MM.1S (cell line): ENCODE data around the gene EFR3B.

Experiments used
- CTCF ChIP-seq: fragments of 300-600 bp; sonication (generic); IDR thresholded peaks from 2 replicates; pipeline ENCODE4 v1.5.1; 2016; ENCODE audit warnings: antibody characterized with exemption, low read length, mixed read lengths
- EZH2 ChIP-seq: fragments of 300-600 bp; sonication (generic); optimal IDR thresholded peaks from 2 replicates; pipeline ENCODE3; 2017; ENCODE audit warnings: low read depth, mild to moderate bottlenecking, antibody characterized with exemption, low read length, mixed read lengths
- EZH2phosphoT487 ChIP-seq: fragments of 300-600 bp; sonication (generic); IDR thresholded peaks from 2 replicates; pipeline ENCODE4 v1.6.1; 2018; ENCODE audit warnings: antibody characterized with exemption, low read length

GRCh38 chr2:25077789-25078169, 35.9 kb downstream of the EFR3B start:
- TF ChIP-seq CTCF (no peak), EZH2phosphoT487 (no peak), EZH2 (no peak)
